GM20000 (cell line): ENCODE measurements around the gene CCSER2.

Experiments
- DNase-seq: peaks from one replicate; pipeline ENCODE4 v3.0.0; 2012; ENCODE audit warnings: low spot score
- TF ChIP-seq, protein P1 (sequence below): IDR thresholded peaks from 2 replicates; pipeline ENCODE4 v1.5.1; 2012; ENCODE audit warnings: mild to moderate bottlenecking, control low read depth; ENCODE audit errors: extremely low read depth, missing control alignments

Gene CCSER2

GRCh38 chr10:84306751-84307384 is 21.5 kb upstream of the CCSER2 start:
- no peak for DNase-seq
- TF ChIP-seq, protein P1, sequence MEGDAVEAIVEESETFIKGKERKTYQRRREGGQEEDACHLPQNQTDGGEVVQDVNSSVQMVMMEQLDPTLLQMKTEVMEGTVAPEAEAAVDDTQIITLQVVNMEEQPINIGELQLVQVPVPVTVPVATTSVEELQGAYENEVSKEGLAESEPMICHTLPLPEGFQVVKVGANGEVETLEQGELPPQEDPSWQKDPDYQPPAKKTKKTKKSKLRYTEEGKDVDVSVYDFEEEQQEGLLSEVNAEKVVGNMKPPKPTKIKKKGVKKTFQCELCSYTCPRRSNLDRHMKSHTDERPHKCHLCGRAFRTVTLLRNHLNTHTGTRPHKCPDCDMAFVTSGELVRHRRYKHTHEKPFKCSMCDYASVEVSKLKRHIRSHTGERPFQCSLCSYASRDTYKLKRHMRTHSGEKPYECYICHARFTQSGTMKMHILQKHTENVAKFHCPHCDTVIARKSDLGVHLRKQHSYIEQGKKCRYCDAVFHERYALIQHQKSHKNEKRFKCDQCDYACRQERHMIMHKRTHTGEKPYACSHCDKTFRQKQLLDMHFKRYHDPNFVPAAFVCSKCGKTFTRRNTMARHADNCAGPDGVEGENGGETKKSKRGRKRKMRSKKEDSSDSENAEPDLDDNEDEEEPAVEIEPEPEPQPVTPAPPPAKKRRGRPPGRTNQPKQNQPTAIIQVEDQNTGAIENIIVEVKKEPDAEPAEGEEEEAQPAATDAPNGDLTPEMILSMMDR: no peak

GRCh38 chr10:84308021-84308420 is 20.4 kb upstream of the CCSER2 start:
- DNase-seq: no peak
- TF ChIP-seq, protein P1: no peak

GRCh38 chr10:84308481-84309304 is 19.7 kb upstream of the CCSER2 start:
- no peak for DNase-seq
- TF ChIP-seq, protein P1: no peak

GRCh38 chr10:84310470-84310869 is 17.9 kb upstream of the CCSER2 start:
- no peak for DNase-seq
- TF ChIP-seq, protein P1: no peak

- no peak for DNase-seq
- TF ChIP-seq, protein P1: no peak
Measured at GRCh38 chr10:84311576-84311975, 16.8 kb upstream of the CCSER2 start.

- no peak for DNase-seq
- TF ChIP-seq, protein P1: no peak
Measured at GRCh38 chr10:84312816-84313215, 15.6 kb upstream of the CCSER2 start.

- TF ChIP-seq, protein P1: no peak
- DNase-seq: no peak
Measured at GRCh38 chr10:84314275-84314674, 14.1 kb upstream of the CCSER2 start.
